ENCODE measurements around the gene TTC39C.

DNA sequence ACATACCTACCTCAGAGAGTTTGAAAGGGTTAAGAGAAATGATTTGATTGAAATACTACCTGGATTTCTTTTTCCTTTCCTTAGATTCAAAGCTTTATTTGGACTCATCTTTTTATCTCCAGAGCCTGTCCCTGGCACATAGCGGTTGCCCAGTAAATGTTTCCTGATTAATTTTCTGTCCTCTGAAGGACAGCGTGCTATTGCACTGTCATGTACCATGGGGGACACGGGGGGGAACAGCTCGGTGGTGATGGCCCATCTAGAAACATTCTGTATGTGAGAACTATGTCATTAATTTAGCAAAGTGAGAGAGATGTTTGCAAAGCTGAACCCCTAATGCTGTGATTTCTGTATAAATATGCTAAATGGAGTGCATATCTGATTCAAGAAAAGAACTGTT lies 97.9 kb downstream of the TTC39C start:
- TF ChIP-seq POLR2A (IDR thresholded peaks at IDR 0.05) (no peak), CTCF (IDR thresholded peaks at IDR 0.05) (no peak)

Measured in thyroid gland (tissue), 4 donors.